GM18858 (cell line): ENCODE data around the gene TMPRSS13.

ENCODE experiments used
- ATAC-seq: cut with Tn5 transposase; IDR thresholded peaks from one replicate; pipeline ENCODE4 v1.9.1; 2021; ENCODE audit not compliant: unreplicated experiment

Gene TMPRSS13

DNA sequence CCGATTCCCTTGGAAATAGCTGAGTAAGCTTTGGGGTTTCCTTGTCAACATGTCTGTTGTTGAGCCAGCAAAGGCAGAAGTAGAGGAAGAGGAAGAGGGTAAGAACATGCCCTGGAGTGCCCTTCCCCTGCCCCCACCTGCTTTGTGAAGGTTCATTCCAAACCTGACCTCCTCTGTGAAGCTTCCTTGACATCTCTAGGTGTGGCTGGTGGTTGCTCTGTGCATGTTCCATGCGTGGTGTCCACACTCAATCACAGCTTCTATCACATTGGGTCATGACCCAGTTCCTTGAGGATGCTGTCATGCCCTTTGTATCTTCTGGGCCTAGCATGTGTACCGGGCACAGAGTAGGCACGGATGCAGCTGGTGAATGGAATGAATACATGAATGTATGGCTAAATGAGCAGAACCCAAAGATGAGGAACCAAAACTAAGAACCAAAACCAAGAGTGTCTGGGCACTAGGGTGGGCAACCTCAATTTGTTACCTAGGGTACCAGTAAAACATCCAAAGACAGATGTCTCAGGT lies 29.0 kb downstream of the TMPRSS13 start:
- no peak for ATAC-seq

- ATAC-seq: no peak
Measured at GRCh38 chr11:117898059-117898458, 31.1 kb downstream of the TMPRSS13 start.

DNA sequence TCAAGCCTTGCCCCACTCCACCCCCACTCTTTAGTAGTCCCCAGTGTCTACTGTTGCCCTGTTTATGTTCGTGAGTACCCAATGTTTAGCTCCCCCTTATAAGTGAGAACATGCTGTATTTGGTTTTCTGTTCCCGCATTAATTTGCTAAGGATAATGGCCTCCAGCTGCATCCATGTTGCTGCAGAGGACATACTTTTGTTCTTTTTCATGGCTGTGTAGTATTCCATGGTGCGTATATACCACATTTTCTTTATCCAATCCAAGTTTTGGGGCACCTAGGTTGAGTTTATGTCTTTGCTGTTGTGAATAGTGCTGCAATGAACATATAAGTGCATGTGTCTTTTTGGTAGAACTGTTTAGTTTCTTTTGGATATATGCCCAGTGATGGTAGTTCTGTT lies 36.6 kb downstream of the TMPRSS13 start:
- no peak for ATAC-seq

DNA sequence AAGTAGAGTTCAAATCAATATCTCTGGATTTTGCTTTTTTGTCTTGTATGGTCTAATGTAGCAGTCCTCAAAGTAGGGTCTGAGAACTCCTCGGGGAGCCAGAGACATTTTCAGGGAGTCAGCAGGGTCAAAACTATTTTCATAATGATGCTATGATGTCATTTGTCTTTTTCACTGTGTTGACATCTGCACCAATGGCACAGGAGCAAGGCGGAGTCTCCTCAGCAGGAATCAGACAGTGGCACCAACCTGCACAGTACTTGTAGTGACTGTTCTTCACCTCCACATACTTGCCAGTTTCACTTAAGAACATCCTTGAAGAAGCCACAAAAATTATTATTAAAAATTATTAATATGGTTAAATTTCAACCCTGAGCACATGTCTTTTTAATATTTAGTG lies 37.8 kb downstream of the TMPRSS13 start:
- ATAC-seq: no peak

GRCh38 chr11:117888139-117888566 lies 41.0 kb downstream of the TMPRSS13 start:
- no peak for ATAC-seq

DNA sequence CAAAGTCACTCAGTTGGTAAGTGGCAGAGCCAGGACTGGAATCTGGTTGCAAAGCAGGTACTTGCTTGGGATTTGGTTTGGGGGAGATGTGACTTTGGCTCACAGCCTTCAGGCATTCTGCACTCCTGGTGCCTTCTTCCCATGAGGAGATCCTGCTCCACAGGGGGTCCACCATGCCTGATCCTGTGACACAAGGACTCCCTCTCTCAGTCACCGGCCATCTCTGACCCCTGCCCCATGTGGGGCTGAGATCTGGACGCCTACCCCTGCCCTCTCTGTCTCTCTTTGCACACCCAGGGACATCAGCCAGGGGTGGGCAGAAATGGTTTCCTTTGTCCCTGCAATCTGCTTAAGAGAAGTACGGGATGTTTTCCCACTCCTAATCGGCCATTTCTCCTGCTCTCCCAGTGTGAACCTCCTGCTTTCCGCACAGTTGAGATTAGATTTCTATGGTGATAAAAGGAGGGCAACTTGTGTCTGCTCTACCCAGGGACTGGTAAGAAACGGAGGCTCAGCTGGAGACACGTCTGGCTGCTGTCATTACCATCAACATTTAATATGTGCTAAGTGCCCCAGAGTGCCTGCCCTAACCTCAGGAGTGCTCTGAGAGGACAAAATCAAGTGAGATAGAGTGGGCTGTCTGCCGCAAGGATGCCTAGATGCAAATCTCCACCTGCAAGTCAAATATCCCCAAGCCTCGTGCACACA lies 41.6 kb downstream of the TMPRSS13 start:
- no peak for ATAC-seq

DNA sequence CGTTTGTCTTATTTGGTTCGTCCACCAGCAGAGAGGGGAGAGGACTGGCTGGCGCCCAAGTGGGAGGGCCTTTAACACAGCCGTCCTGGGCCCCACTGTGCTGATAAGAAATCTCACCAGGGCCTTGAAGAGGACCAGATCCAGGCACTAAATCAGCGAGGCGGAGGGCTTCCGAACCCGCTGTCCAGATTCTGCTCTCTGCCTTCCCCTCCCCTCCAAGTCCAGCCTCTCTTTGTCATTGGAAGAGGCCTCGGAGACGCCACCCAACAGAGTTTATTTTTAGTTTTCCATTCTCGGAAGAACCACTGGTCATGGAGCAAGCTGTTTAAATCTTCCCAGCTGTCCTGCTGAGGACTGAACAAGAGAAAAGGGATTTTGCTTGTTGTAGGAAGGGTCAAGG lies 43.4 kb downstream of the TMPRSS13 start:
- no peak for ATAC-seq

- no peak for ATAC-seq
Measured at GRCh38 chr11:117884994-117885393, 44.2 kb downstream of the TMPRSS13 start.

DNA sequence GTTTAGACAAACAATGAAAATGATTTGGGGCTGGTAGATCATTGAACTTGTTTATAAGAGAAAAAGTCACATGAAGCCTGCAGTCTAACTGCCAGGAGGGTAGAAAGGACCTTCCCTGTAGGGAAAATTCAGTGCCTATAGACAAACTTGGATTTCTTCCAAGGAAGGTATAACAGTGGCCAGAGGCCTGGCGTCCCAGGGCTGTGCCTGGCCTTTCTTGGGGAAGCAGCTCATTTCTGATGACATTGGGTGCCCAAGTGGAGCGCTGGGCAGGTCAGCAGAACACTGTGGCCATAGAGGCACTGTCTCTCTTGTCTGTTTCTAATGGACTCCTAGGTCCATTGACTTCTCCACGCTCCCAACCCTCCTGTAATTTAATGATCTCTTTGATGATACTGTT lies 46.1 kb downstream of the TMPRSS13 start:
- ATAC-seq: no peak

GRCh38 chr11:117882311-117882905 lies 46.8 kb downstream of the TMPRSS13 start:
- no peak for ATAC-seq

- no peak for ATAC-seq
Measured at GRCh38 chr11:117881217-117881616, 48.0 kb downstream of the TMPRSS13 start.

GRCh38 chr11:117879516-117880480 lies 49.4 kb downstream of the TMPRSS13 start:
- ATAC-seq: no peak

- no peak for ATAC-seq
Measured at GRCh38 chr11:117878939-117879475, 50.2 kb downstream of the TMPRSS13 start.

DNA sequence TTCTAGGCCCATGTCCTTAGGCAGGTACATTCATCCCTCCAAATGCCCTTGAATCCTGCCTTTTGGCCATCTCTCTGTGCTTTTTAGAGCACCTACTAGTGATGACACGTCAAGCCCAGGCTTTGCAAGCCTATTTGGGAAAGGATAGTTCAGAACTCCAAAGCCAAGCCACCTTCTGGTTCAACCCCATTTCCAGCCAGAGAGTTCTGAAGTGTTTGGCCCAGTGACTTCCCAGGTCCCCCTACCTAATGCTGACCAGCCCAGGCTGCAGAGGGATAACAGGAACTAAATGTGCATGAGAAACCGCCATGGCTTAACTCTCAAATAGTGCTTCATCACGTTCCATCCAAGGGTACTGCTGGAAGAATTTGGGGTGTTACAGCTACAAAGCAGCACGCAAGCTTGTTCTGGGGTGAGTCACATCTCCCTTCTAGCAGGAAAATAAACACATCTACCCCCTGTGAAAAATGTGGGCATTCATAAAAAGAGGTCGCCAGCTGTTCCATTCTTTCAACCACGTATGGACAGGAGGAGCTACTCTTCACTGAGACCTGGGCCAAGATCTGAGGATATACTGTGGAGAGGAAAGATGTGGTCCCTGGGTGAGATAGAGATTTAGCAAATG lies 50.8 kb downstream of the TMPRSS13 start:
- no peak for ATAC-seq

GRCh38 chr11:117877120-117877784 lies 52.0 kb downstream of the TMPRSS13 start:
- ATAC-seq: no peak

GRCh38 chr11:117876341-117877119 lies 52.7 kb downstream of the TMPRSS13 start, which contains the start of gene FXYD6:
TSS of gene FXYD6 (minus strand) at chr11:117876658. CDS start at chr11:117842776, 33,882 bp downstream.
- ATAC-seq: no peak

DNA sequence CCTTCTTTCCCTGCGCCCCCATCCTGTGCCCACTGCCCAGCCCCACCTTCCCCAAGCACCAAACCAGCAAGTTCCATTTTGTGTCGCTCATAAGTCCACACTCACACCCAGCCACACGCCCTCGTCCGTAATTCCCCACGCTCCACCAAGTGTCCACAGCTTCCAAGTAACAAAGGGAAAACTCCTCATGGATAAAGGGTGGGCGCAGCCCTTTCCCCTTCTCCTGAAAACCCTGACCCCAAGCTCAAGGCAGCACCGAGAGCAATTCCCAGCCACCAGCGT lies 53.2 kb downstream of the TMPRSS13 start:
- ATAC-seq: no peak

- no peak for ATAC-seq
Measured at GRCh38 chr11:117875382-117876058, 53.7 kb downstream of the TMPRSS13 start.

- no peak for ATAC-seq
Measured at GRCh38 chr11:117874910-117875381, 54.3 kb downstream of the TMPRSS13 start.
